Thymus (tissue), 11 donors: ENCODE data around the gene RNPS1. TPM values are rescaled to one million over a fixed set of nuclear protein-coding genes. Genes with fewer than 3 reads are reported as not detected.

Source experiments
- DNase-seq, 9 donors: peaks; one replicate each; pipeline ENCODE4 v3.0.0-alpha.2; 2013; ENCODE audit warnings: low spot score in 9 of 9, low read depth in 6 of 9, missing footprints in 1 of 9
- H3K27ac ChIP-seq, 2 donors: one replicate each; pipeline ENCODE4 v1.5.1; 2013; ENCODE audit warnings: control low read depth in 1 of 2, low read depth in 1 of 2, low read length in 1 of 2, mild to moderate bottlenecking in 1 of 2, moderate library complexity in 1 of 2
- H3K27me3 ChIP-seq, 2 donors: one replicate each; pipeline ENCODE4 v1.5.1; 2013; ENCODE audit warnings: low read length in 1 of 2; ENCODE audit not compliant: control insufficient read depth in 2 of 2, insufficient read depth in 1 of 2
- H3K36me3 ChIP-seq, 2 donors: one replicate each; pipeline ENCODE4 v1.5.1; 2013; ENCODE audit warnings: low read length in 1 of 2, mild to moderate bottlenecking in 1 of 2, moderate library complexity in 1 of 2; ENCODE audit not compliant: control insufficient read depth in 2 of 2, insufficient read depth in 2 of 2
- H3K4me1 ChIP-seq, 2 donors: one replicate each; pipeline ENCODE4 v1.5.1; 2013; ENCODE audit warnings: low read length in 2 of 2; ENCODE audit not compliant: control insufficient read depth in 2 of 2, insufficient read depth in 2 of 2
- H3K4me3 ChIP-seq, 2 donors: one replicate each; pipeline ENCODE4 v1.5.1; 2013; ENCODE audit warnings: low read length in 2 of 2, control low read depth in 1 of 2, mild to moderate bottlenecking in 1 of 2
- H3K9me3 ChIP-seq, 2 donors: one replicate each; pipeline ENCODE4 v1.5.1; 2013; ENCODE audit warnings: low read length in 1 of 2, mild to moderate bottlenecking in 1 of 2; ENCODE audit not compliant: control insufficient read depth in 2 of 2, insufficient read depth in 1 of 2
- WGBS: extraction: QIAGEN DNeasy Blood & Tissue Kit; methylation state at CpG from one replicate; pipeline ENCODE4 v1.1.7; 2013; 5-methylcytosine and 5-hydroxymethylcytosine counted together
- polyA plus RNA-seq: library from polyadenylated mRNA; stranded (reverse); fragments of 200-250 nt; gene quantifications from one replicate; pipeline ENCODE4 v1.2.3, GENCODE V29; 2013
- total RNA-seq: library from RNA; stranded (reverse); fragments of 120-200 nt; gene quantifications from one replicate; pipeline ENCODE4 v1.2.4, GENCODE V29; 2013
- donor health status: healthy.

RNPS1 gene
- total and polyA plus RNA-seq, 2 donors: 87.2 to 130 TPM

DNA sequence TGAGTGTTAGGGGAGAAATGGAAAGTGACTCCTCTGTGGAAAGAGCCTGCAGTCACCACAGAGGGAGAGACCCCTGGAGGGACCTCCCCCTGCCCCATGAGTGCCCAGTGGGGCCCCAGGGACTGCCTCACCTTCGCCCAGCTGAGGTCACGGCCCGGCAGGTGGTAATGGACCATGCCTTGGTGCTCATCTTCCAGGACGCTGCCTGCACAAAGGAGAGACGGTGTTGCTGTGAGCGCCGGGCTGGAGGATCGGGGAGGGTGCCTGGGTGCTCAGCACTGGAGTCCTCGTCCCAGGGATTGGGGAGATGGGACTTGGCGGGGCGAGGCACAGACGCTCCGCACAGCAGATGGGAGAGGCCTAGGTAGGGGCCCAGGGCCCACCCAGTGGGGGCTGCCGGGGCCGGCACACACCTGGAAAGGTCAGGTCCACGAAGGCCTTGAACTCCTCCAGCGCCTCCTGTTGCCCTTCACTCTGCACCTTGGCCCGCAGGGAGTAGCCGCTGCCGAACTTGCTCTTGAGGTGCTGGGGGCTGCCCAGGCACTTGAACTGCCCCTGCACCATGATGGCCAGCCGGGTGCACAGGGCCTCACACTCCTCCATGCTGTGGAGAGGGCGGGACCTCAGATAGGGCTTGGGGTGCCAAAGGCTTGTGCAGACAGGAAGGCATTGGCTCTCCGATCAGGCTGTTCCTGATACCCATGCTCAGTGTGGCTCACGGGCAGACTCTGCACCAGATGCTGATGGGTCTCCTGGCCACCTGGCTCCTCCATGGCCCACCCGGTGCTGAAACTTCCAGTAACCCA lies 9.7 kb upstream of the RNPS1 start:
- no peak for DNase-seq
- WGBS: 97% methylated on average over 25 of the region's 25 CpGs
- H3K27me3 ChIP-seq: no peaks in the 10 kb centered on the region
- H3K36me3 ChIP-seq: peaks cover 0 to 9% of the 10 kb centered on the region in 2 donors
- no peaks in the 10 kb centered on the region for H3K4me1 ChIP-seq
- no peak overlapping the region for H3K4me3 ChIP-seq
- no peak overlapping the region for H3K27ac ChIP-seq
- no peaks in the 10 kb centered on the region for H3K9me3 ChIP-seq

DNA sequence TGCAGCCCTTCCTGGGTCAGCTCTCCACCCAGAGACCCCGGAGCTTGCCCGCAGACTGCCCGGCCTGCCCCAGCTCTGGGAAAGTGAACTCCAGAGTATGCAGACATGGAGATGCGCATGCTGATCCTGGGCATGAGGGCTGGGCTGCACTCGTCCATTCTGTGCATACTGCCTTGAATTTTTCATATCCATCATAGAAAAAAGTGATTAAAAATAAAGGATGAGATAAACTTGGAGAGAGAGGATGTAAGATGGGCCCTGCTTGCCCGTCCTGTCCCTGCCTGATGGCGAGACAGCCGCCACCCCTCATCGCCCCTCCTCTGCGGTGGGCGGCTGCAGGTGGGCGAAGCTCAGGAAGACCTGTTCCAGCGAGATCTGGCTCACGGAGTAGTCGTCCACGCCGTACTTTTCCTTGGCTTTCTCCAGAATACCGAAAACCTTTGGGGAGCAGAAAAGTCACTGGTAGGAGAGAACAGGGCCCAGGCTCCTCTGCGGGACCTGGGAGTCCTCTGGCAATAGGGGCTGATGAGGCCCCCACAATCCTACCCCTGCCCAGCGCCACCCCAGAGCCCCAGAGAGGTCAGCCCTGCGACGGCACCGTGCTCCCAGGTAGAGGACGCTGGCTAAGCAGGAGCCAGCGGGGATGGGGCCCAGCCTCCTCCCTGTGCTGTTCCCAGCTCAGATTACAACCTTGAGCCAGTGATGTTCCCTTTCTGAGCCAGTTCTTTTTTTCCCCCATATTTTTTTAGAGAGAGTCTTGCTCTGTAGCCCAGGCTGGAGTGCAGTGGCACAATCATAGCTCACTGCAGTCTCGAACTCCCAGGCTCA lies 8.7 kb upstream of the RNPS1 start:
- Histone ChIP-seq H3K27me3 (no peaks in the 10 kb centered on the region), H3K27ac (no peak overlapping the region), H3K9me3 (no peaks in the 10 kb centered on the region), H3K4me1 (no peaks in the 10 kb centered on the region), H3K4me3 (no peak overlapping the region), H3K36me3 (peaks cover 0 to 9% of the 10 kb centered on the region in 2 donors)
- 95% methylated on average over 26 of the region's 26 CpGs for WGBS
- DNase-seq: no peak

- Histone ChIP-seq H3K4me3 (no peak overlapping the region), H3K27ac (no peak overlapping the region), H3K4me1 (no peaks in the 10 kb centered on the region), H3K36me3 (peaks cover 0 to 9% of the 10 kb centered on the region in 2 donors), H3K27me3 (no peaks in the 10 kb centered on the region), H3K9me3 (no peaks in the 10 kb centered on the region)
- no peak for DNase-seq
- WGBS: 95% methylated on average over 30 of the region's 30 CpGs
Measured at GRCh38 chr16:2275476-2276367, 7.8 kb upstream of the RNPS1 start.

DNA sequence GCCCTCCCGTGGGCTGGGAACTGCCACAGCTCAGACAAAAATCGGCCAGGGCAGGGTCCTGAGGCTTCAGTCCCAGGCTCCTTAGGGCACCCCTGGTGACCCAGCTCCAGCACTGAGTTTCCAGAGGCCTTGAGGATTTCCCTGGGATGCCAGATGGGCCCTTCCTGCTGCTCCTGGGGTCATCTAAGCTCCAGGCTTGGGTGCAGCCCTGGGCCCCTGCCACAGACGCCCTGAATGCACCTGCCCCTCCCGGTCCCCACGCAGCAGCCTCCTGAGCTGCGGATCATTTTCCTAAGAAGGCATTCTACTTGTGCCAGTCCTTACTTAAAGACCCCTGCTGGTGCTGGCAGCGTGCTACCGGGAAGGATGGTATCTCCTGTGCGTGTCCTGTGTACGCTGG lies 6.0 kb upstream of the RNPS1 start:
- Histone ChIP-seq H3K27me3 (no peaks in the 10 kb centered on the region), H3K4me3 (no peak overlapping the region), H3K27ac (no peak overlapping the region), H3K4me1 (peaks cover 4 to 12% of the 10 kb centered on the region in 2 donors), H3K9me3 (no peaks in the 10 kb centered on the region), H3K36me3 (peaks cover 0 to 9% of the 10 kb centered on the region in 2 donors)
- 97% methylated on average over 10 of the region's 10 CpGs for whole genome bisulfite sequencing
- DNase-seq: no peak

GRCh38 chr16:2273484-2273883 lies 5.6 kb upstream of the RNPS1 start:
- H3K27me3 ChIP-seq: no peaks in the 10 kb centered on the region
- no peak overlapping the region for H3K27ac ChIP-seq
- no peak overlapping the region for H3K4me3 ChIP-seq
- H3K4me1 ChIP-seq: peaks cover 4 to 15% of the 10 kb centered on the region in 2 donors
- H3K9me3 ChIP-seq: no peaks in the 10 kb centered on the region
- H3K36me3 ChIP-seq: peaks cover 0 to 9% of the 10 kb centered on the region in 2 donors
- 96% methylated on average over 16 of the region's 16 CpGs for whole genome bisulfite sequencing
- no peak for DNase-seq

- Histone ChIP-seq H3K27me3 (no peaks in the 10 kb centered on the region), H3K4me3 (no peak overlapping the region), H3K9me3 (no peaks in the 10 kb centered on the region), H3K36me3 (peaks cover 0 to 9% of the 10 kb centered on the region in 2 donors), H3K27ac (no peak overlapping the region), H3K4me1 (peaks cover 4 to 15% of the 10 kb centered on the region in 2 donors)
- 97% methylated on average over 14 of the region's 14 CpGs for WGBS
- no peak for DNase-seq
Measured at GRCh38 chr16:2271848-2272461, 4.0 kb upstream of the RNPS1 start.

DNA sequence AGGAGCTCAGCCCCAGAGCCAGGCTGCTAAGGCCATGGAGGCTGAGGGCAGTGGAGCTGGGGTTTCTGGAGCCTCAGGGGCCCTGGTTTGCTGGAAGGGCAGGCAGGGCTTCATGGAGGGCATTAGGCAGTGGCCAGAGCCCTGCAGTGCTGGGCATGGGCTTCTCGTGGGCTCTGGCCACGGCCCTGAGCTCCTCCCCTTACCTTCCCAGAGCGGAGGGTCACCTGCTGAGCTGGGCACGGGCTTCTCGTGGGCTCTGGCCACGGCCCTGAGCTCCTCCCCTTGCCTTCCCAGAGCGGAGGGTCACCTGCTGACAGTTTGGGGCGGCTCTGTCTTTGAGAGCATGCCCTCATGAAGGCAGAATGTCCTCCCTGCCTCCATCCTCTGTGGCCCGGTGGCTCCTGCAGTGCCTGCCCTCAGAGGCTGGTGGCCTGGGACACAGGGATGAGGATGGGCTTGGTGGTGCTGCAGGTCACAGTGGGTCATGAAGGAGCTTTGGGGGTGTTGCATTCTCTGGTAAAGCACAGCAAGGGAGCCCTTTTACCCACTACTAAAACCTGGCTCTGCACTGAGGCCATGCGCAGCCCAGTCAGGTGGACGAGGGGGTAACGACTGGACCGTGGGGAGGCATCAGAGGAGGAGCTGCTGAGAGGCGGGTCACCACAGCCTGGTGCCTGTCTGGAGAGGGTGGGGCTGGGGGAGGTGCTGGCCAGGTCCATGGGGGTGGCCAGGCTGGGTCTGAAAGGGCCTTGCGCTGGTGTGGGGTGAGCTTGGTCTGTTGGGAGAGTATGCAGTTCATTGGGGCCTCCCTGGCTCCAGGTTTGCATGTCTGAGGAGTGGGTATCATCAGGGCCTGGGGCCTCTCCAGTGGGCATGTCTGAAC lies 2.9 kb upstream of the RNPS1 start:
- no peak for DNase-seq
- WGBS: 97% methylated on average over 15 of the region's 15 CpGs
- Histone ChIP-seq H3K4me1 (peaks cover 4 to 17% of the 10 kb centered on the region in 2 donors), H3K4me3 (no peak overlapping the region), H3K27me3 (no peaks in the 10 kb centered on the region), H3K9me3 (no peaks in the 10 kb centered on the region), H3K36me3 (peaks cover 2 to 9% of the 10 kb centered on the region in 2 donors), H3K27ac (no peak overlapping the region)

- H3K36me3 ChIP-seq: peaks cover 6 to 9% of the 10 kb centered on the region in 2 donors
- H3K4me1 ChIP-seq: peaks cover 4 to 17% of the 10 kb centered on the region in 2 donors
- WGBS: 96% methylated on average over 9 of the region's 9 CpGs
Measured at GRCh38 chr16:2270070-2270462, 2.1 kb upstream of the RNPS1 start.

More at GRCh38 chr16:2270070-2270462, 2.1 kb upstream of the RNPS1 start:
- no peaks in the 10 kb centered on the region for H3K27me3 ChIP-seq
- DNase-seq: no peak
- no peaks in the 10 kb centered on the region for H3K9me3 ChIP-seq
- no peak overlapping the region for H3K4me3 ChIP-seq
- no peak overlapping the region for H3K27ac ChIP-seq
